HG02970 (cell line): ENCODE results near the gene PRXL2C.
"Not testable (repeated sequence)": the region's sequence is repeated elsewhere in the genome, so short reads cannot be mapped to it uniquely, and the experiment has no call there.

Experiments used
- ATAC-seq: cut with Tn5 transposase; IDR thresholded peaks from one replicate; pipeline ENCODE4 v1.9.1; 2021; ENCODE audit warnings: mild to moderate bottlenecking, moderate library complexity, moderate number of reproducible peaks; ENCODE audit not compliant: unreplicated experiment, low FRiP score

Gene PRXL2C

GRCh38 chr9:96655198-96655851 lies at the start of gene PRXL2C:
PRXL2C (minus strand) TSS chr9:96655317; CDS start chr9:96655281, 36 bp downstream.
- ATAC-seq, result peak; percentile 53

- not testable (repeated sequence) for ATAC-seq
These were observed 45.7 kb upstream of the PRXL2C start for GRCh38 chr9:96700721-96701375.

- no peak for ATAC-seq
These were observed 36.2 kb upstream of the PRXL2C start for GRCh38 chr9:96691326-96691725.

GRCh38 chr9:96688745-96689464 lies 33.8 kb upstream of the PRXL2C start:
- ATAC-seq, result no peak

- no peak for ATAC-seq
These were observed 33.1 kb upstream of the PRXL2C start for GRCh38 chr9:96688187-96688586.

GRCh38 chr9:96686638-96687335 lies 31.7 kb upstream of the PRXL2C start:
- ATAC-seq, result no peak

GRCh38 chr9:96680812-96681499 lies 25.8 kb upstream of the PRXL2C start:
- no peak for ATAC-seq

- no peak for ATAC-seq
These were observed 19.9 kb upstream of the PRXL2C start for GRCh38 chr9:96674906-96675538.

GRCh38 chr9:96673786-96674185 lies 18.7 kb upstream of the PRXL2C start:
- ATAC-seq, result not testable (repeated sequence)

GRCh38 chr9:96668868-96669534 lies 13.9 kb upstream of the PRXL2C start:
- no peak for ATAC-seq

GRCh38 chr9:96667363-96667728 lies 12.2 kb upstream of the PRXL2C start:
- ATAC-seq, result no peak

- ATAC-seq, result not testable (repeated sequence)
These were observed 11.7 kb upstream of the PRXL2C start for GRCh38 chr9:96666653-96667362.

- ATAC-seq, result no peak
These were observed 10.7 kb upstream of the PRXL2C start for GRCh38 chr9:96665789-96666188.

- ATAC-seq, result no peak
These were observed 8.5 kb upstream of the PRXL2C start for GRCh38 chr9:96663506-96664120.

- no peak for ATAC-seq
These were observed 6.6 kb upstream of the PRXL2C start for GRCh38 chr9:96661711-96662110.

- ATAC-seq, result no peak
These were observed 5.7 kb upstream of the PRXL2C start for GRCh38 chr9:96660692-96661248.

GRCh38 chr9:96654450-96655197 lies 493 bp downstream of the PRXL2C start:
- ATAC-seq, result peak; percentile 41
